H1 (cell line): ENCODE results near the gene TNRC6B. TPM values are rescaled to one million over a fixed set of nuclear protein-coding genes. Genes with fewer than 3 reads are reported as not detected.

ENCODE experiments used
- CTCF ChIA-PET: fragments of 300-600 bp; sonication (Branson Sonifier 250); formaldehyde crosslinking; loops from one replicate; lab custom pipeline; 2021; ENCODE audit not compliant: partially characterized antibody; lab: Charles Lee
- POLR2A ChIA-PET: fragments of 300-600 bp; sonication (Branson Sonifier 250); formaldehyde crosslinking; loops from one replicate; lab custom pipeline; 2021; ENCODE audit warnings: inconsistent platforms; ENCODE audit not compliant: partially characterized antibody; lab: Charles Lee
- DNase-seq, 2 experiments: peaks; one replicate each; pipeline versions ENCODE4 v3.0.0 to v3.0.0-alpha.2; 2010 to 2022; ENCODE audit warnings: low spot score in 2 of 2, low read depth in 1 of 2, mixed read lengths in 1 of 2
- FAIRE-seq: peaks from 2 replicates; lab custom pipeline; 2011; peaks lifted over from hg19 to GRCh38; lab: Jason Lieb, UNC
- H2AFZ ChIP-seq: 2 replicates; pipeline ENCODE4 v1.8.1; 2012; ENCODE audit warnings: low read length, inconsistent platforms
- H2AK5ac ChIP-seq: 2 replicates; pipeline ENCODE4 v1.6.1; 2013; ENCODE audit warnings: low read depth, low read length
- H2BK120ac ChIP-seq: replicated peaks from 2 replicates; pipeline ENCODE3; 2013; ENCODE audit warnings: low read depth, low read length, inconsistent platforms
- H2BK12ac ChIP-seq: 2 replicates; pipeline ENCODE4 v1.6.1; 2013; ENCODE audit warnings: low read depth, low read length
- H2BK15ac ChIP-seq: 2 replicates; pipeline ENCODE4 v1.6.1; 2013; ENCODE audit warnings: low read length
- H2BK20ac ChIP-seq: 2 replicates; pipeline ENCODE4 v1.6.1; 2013; ENCODE audit warnings: low read length
- H2BK5ac ChIP-seq: 2 replicates; pipeline ENCODE4 v1.6.1; 2013; ENCODE audit warnings: low read depth, low read length
- H3K14ac ChIP-seq: 2 replicates; pipeline ENCODE4 v1.6.1; 2013; ENCODE audit warnings: inconsistent platforms; ENCODE audit not compliant: insufficient read length
- H3K18ac ChIP-seq: 2 replicates; pipeline ENCODE4 v1.6.1; 2013; ENCODE audit warnings: low read length; ENCODE audit errors: extremely low read depth
- H3K23ac ChIP-seq: 2 replicates; pipeline ENCODE4 v1.6.1; 2013; ENCODE audit warnings: inconsistent platforms; ENCODE audit not compliant: insufficient read length
- H3K23me2 ChIP-seq: 2 replicates; pipeline ENCODE4 v1.6.1; 2013; ENCODE audit warnings: low read depth, low read length
- H3K27ac ChIP-seq: 2 replicates; pipeline ENCODE4 v1.6.1; 2011; ENCODE audit warnings: low read depth, low read length, inconsistent platforms
- H3K27me3 ChIP-seq, 4 experiments: replicated peaks in 1 of 4; 1 replicate in 1 of 4; 2 replicates in 3 of 4; pipeline versions ENCODE4 v1.6.1 to v1.8.1; 2011 to 2013; ENCODE audit warnings: low read length in 3 of 4, mild to moderate bottlenecking in 3 of 4, inconsistent platforms in 2 of 4, mixed read lengths in 2 of 4, moderate library complexity in 1 of 4; ENCODE audit not compliant: control insufficient read depth in 3 of 4, insufficient read depth in 3 of 4; ENCODE audit errors: extremely low read depth in 1 of 4
- H3K36me3 ChIP-seq, 4 experiments: 2 replicates each; pipeline versions ENCODE4 v1.6.1 to v1.8.1; 2011 to 2013; ENCODE audit warnings: mild to moderate bottlenecking in 4 of 4, low read length in 3 of 4, moderate library complexity in 2 of 4, control low read depth in 1 of 4, inconsistent platforms in 1 of 4; ENCODE audit not compliant: insufficient read depth in 4 of 4, control insufficient read depth in 2 of 4
- H3K4ac ChIP-seq: replicated peaks from 2 replicates; pipeline ENCODE3; 2013; ENCODE audit warnings: low read length, low read depth, mixed read lengths, inconsistent platforms; ENCODE audit not compliant: insufficient read length
- H3K4me1 ChIP-seq, 4 experiments: replicated peaks in 1 of 4; 1 replicate in 1 of 4; 2 replicates in 3 of 4; pipeline versions ENCODE4 v1.6.1 to v1.8.1; 2011 to 2013; ENCODE audit warnings: low read length in 3 of 4, inconsistent platforms in 2 of 4, mixed read lengths in 1 of 4; ENCODE audit not compliant: insufficient read depth in 4 of 4, control insufficient read depth in 3 of 4
- H3K4me2 ChIP-seq, 2 experiments: 2 replicates each; pipeline versions ENCODE4 v1.6.1 to v1.8.1; 2011 to 2013; ENCODE audit warnings: low read depth in 2 of 2, low read length in 2 of 2, control low read depth in 1 of 2, inconsistent platforms in 1 of 2, mild to moderate bottlenecking in 1 of 2; ENCODE audit not compliant: insufficient read depth in 1 of 2
- H3K4me3 ChIP-seq, 4 experiments: fragments of 200-600, 300-600 bp in 1 of 4; sonication (generic), shearing (Covaris generic), sonication (Bioruptor Twin) in 1 of 4; 2 replicates each; pipeline versions ENCODE4 v1.5.1 to v1.8.1; 2011 to 2016; ENCODE audit warnings: low read length in 4 of 4, low read depth in 3 of 4, control low read depth in 2 of 4, inconsistent platforms in 2 of 4, mild to moderate bottlenecking in 2 of 4, mixed read lengths in 1 of 4, moderate library complexity in 1 of 4; ENCODE audit not compliant: insufficient read depth in 2 of 4; ENCODE audit errors: extremely low read depth in 1 of 4
- H3K56ac ChIP-seq: replicated peaks from 2 replicates; pipeline ENCODE3; 2013; ENCODE audit warnings: low read depth, mild to moderate bottlenecking, mixed read lengths, low read length, inconsistent platforms; ENCODE audit not compliant: insufficient read length
- H3K79me1 ChIP-seq: 2 replicates; pipeline ENCODE4 v1.6.1; 2013; ENCODE audit warnings: low read depth, low read length, control low read depth
- H3K79me2 ChIP-seq, 2 experiments: 2 replicates each; pipeline versions ENCODE4 v1.6.1 to v1.8.1; 2012 to 2013; ENCODE audit warnings: low read length in 2 of 2, mild to moderate bottlenecking in 2 of 2, inconsistent platforms in 1 of 2; ENCODE audit not compliant: insufficient read depth in 2 of 2, control insufficient read depth in 1 of 2
- H3K9ac ChIP-seq, 4 experiments: replicated peaks in 1 of 4; 1 replicate in 1 of 4; 2 replicates in 3 of 4; pipeline versions ENCODE4 v1.6.1 to v1.8.1; 2011 to 2013; ENCODE audit warnings: low read depth in 3 of 4, low read length in 3 of 4, control low read depth in 2 of 4, mild to moderate bottlenecking in 2 of 4, moderate library complexity in 2 of 4, inconsistent platforms in 1 of 4; ENCODE audit errors: extremely low read depth in 1 of 4
- H3K9me3 ChIP-seq, 2 experiments: 2 replicates each; pipeline versions ENCODE4 v1.6.1 to v1.8.1; 2012 to 2013; ENCODE audit warnings: mild to moderate bottlenecking in 2 of 2, moderate library complexity in 2 of 2, control low read depth in 1 of 2, inconsistent platforms in 1 of 2, low read depth in 1 of 2, low read length in 1 of 2, mixed read lengths in 1 of 2; ENCODE audit not compliant: insufficient read depth in 2 of 2
- H4K20me1 ChIP-seq, 2 experiments: replicated peaks in 1 of 2; 2 replicates each; pipeline versions ENCODE3 to v1.8.1; 2011 to 2013; ENCODE audit warnings: inconsistent platforms in 2 of 2, low read length in 2 of 2, mild to moderate bottlenecking in 1 of 2; ENCODE audit not compliant: insufficient read depth in 2 of 2, control insufficient read depth in 1 of 2
- H4K5ac ChIP-seq: 2 replicates; pipeline ENCODE4 v1.6.1; 2013; ENCODE audit warnings: low read length, low read depth, mixed read lengths, inconsistent platforms; ENCODE audit not compliant: insufficient read length
- H4K8ac ChIP-seq: 2 replicates; pipeline ENCODE4 v1.8.0; 2013; ENCODE audit warnings: mild to moderate bottlenecking, moderate library complexity, low read length, inconsistent platforms; ENCODE audit not compliant: insufficient read depth; ENCODE audit errors: extremely low read depth
- H4K91ac ChIP-seq: replicated peaks from 2 replicates; pipeline ENCODE3; 2013; ENCODE audit warnings: low read length, mixed read lengths, inconsistent platforms; ENCODE audit not compliant: insufficient read length
- BRCA1 ChIP-seq: IDR thresholded peaks from 2 replicates; pipeline ENCODE4 v1.6.1; 2012; ENCODE audit warnings: low read depth, low read length, improper control_type of control experiment
- EP300 ChIP-seq, 2 experiments: IDR thresholded peaks; 1 replicate in 1 of 2; 2 replicates in 1 of 2; pipeline ENCODE4 v1.6.1; 2011 to 2012; ENCODE audit warnings: low read depth in 2 of 2, low read length in 2 of 2, mild to moderate bottlenecking in 2 of 2, borderline replicate concordance in 1 of 2, inconsistent platforms in 1 of 2, moderate library complexity in 1 of 2
- GABPA ChIP-seq: IDR thresholded peaks from 2 replicates; pipeline ENCODE4 v1.6.1; 2011; ENCODE audit warnings: mild to moderate bottlenecking, low read length, moderate library complexity, borderline replicate concordance; ENCODE audit not compliant: insufficient read depth
- NRF1 ChIP-seq: IDR thresholded peaks from 2 replicates; pipeline ENCODE4 v1.6.1; 2011; ENCODE audit warnings: mild to moderate bottlenecking, low read depth, low read length, improper control_type of control experiment
- POLR2A ChIP-seq, 2 experiments: IDR thresholded peaks; 1 replicate in 1 of 2; 2 replicates in 1 of 2; pipeline ENCODE4 v1.6.1; 2011; ENCODE audit warnings: low read depth in 2 of 2, low read length in 2 of 2, mild to moderate bottlenecking in 2 of 2; ENCODE audit errors: control extremely low read depth in 1 of 2
- SAP30 ChIP-seq: fragments of 300-600 bp; sonication (generic); IDR thresholded peaks from 2 replicates; pipeline ENCODE4 v1.7.1; 2012; ENCODE audit warnings: low read length, moderate library complexity, mild to moderate bottlenecking, inconsistent platforms; ENCODE audit not compliant: insufficient read depth, insufficient replicate concordance
- SIRT6 ChIP-seq: IDR thresholded peaks from one replicate; pipeline ENCODE4 v1.7.1; 2012; ENCODE audit warnings: low read length, inconsistent platforms
- SIX5 ChIP-seq: IDR thresholded peaks from 2 replicates; pipeline ENCODE4 v1.6.1; 2011; ENCODE audit warnings: mild to moderate bottlenecking, low read depth, low read length
- SP1 ChIP-seq: IDR thresholded peaks from 2 replicates; pipeline ENCODE4 v1.6.1; 2011; ENCODE audit warnings: low read depth, low read length
- SUZ12 ChIP-seq: fragments of 200-600 bp; sonication (generic); IDR thresholded peaks from 2 replicates; pipeline ENCODE4 v1.6.1; 2012; ENCODE audit warnings: mild to moderate bottlenecking, inconsistent platforms, low read length, moderate library complexity, mixed read lengths
- TBP ChIP-seq: IDR thresholded peaks from 2 replicates; pipeline ENCODE4 v1.6.1; 2011; ENCODE audit warnings: low read depth, low read length, improper control_type of control experiment
- TEAD4 ChIP-seq: IDR thresholded peaks from 2 replicates; pipeline ENCODE4 v1.6.1; 2012; ENCODE audit warnings: low read depth, low read length, inconsistent platforms, mixed read lengths
- YY1 ChIP-seq: IDR thresholded peaks from 2 replicates; pipeline ENCODE4 v1.6.1; 2011; ENCODE audit warnings: low read depth, mild to moderate bottlenecking, low read length
- WGBS, 2 experiments: shearing (Covaris generic) in 1 of 2; methylation state at CpG; one replicate each; pipeline versions ENCODE4 v1.1.6 to v1.1.7; 2013 to 2015; ENCODE audit warnings: low lambda C conversion rate in 2 of 2, mixed read lengths in 2 of 2, inconsistent platforms in 1 of 2, low coverage in 1 of 2, missing lambda C conversion rate in 1 of 2; ENCODE audit not compliant: insufficient replicate concordance in 2 of 2, insufficient coverage in 1 of 2, insufficient read length in 1 of 2; ENCODE audit errors: extremely low coverage in 1 of 2, missing lambda C conversion rate in 1 of 2; 5-methylcytosine and 5-hydroxymethylcytosine counted together
- polyA plus RNA-seq, 7 experiments: library from polyadenylated mRNA; depleted of rRNA in 3 of 7; stranded (reverse) in 5 of 7; unstranded in 2 of 7; fragments of >200 nt in 5 of 7; fragments of 200-250 nt in 2 of 7; gene quantifications; 1 replicate in 5 of 7; 2 replicates in 1 of 7; 4 replicates in 1 of 7; pipeline versions ENCODE4 v1.2.1 to v1.2.3, GENCODE V29; 2011 to 2013; ENCODE audit warnings: missing spikeins in 2 of 7, mixed read lengths in 2 of 7
- total RNA-seq: library from RNA; stranded (reverse); fragmentation: NEBNext Ultra II Directional; extraction: Animal tissue kit (Norgen Biotek cat#: 25700); gene quantifications from 2 replicates; pipeline ENCODE4 v1.2.1, GENCODE V29; 2021

Gene TNRC6B
- total and polyA plus RNA-seq, 2 of the 8 experiments (the other 6 are each of a cell fraction or from before 2014, with no cell fraction given) = 12.5 to 48.9 TPM

DNA sequence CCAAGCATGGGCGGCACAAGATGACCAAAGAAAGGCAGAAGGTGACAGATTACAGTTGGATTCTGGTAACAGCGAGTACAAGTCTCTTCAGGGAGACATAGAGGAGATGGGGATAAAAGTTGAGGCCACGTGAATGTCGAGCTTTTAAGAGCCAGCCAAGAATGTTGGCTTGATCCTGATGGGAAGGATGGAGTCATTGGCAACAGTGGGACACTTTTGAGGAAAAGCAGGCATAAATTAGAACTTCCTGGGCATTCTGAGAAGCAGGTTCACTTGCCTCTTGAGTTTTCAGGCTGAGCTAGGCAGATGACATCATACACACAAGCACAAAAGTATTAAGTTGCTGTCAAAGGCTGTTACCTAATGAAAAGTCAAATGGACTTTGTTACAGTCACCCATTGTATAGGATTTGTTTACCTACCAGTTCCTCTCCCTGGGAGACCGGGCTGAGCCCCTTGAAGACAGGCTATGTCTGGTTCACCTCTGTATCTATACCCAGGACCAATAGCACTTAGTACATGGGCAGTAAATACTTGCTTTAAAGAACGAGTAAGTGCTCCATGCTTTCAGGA lies 41.1 kb downstream of the TNRC6B start:
- H2AFZ ChIP-seq = no peak overlapping the region
- no peak overlapping the region for H4K5ac ChIP-seq
- H3K18ac ChIP-seq = no peak overlapping the region
- no peak overlapping the region for H4K8ac ChIP-seq
- H3K4ac ChIP-seq = no peak overlapping the region
- H2BK120ac ChIP-seq = no peak overlapping the region
- no peak for TF ChIP-seq SIRT6
- no peak for TF ChIP-seq EP300 (IDR thresholded peaks at IDR 0.05; ENCODE audit: borderline replicate concordance in 1 of 2, low read depth in 2 of 2, low read length in 2 of 2)
- no peak for TF ChIP-seq SUZ12
- no peak for TF ChIP-seq TBP
- TF ChIP-seq YY1 = no peak
- TF ChIP-seq SAP30 = no peak
- TF ChIP-seq SP1 = no peak
- TF ChIP-seq BRCA1 = no peak
- no peak for TF ChIP-seq TEAD4
- TF ChIP-seq NRF1 = no peak
- TF ChIP-seq SIX5 = no peak
- TF ChIP-seq GABPA = no peak
- TF ChIP-seq POLR2A (IDR thresholded peaks at IDR 0.05; ENCODE audit: control extremely low read depth in 1 of 2, low read depth in 2 of 2, low read length in 2 of 2) = no peak
- DNase-seq (no peak), FAIRE-seq (no peak)
- H3K23me2 ChIP-seq = no peaks in the 10 kb centered on the region
- POLR2A ChIA-PET = interaction anchor here (1.1 to 1.5 kb wide), 2 partner anchors 10 to 18 kb away, joined by 3 to 5 read pairs; no protein-coding TSS in a partner anchor
- no peaks in the 10 kb centered on the region for H3K27me3 ChIP-seq
- peaks cover 19% of the 10 kb centered on the region for H3K79me1 ChIP-seq
- 88% methylated on average over 6 of the region's 6 CpGs; no CpG with 5 or more reads in 1 of the 2 experiments for WGBS, 2 experiments
- H2BK5ac ChIP-seq = peak overlapping the region; percentile 62; the same call in 1 of the 2 replicates
- H2BK15ac ChIP-seq = no peak overlapping the region
- H2BK20ac ChIP-seq = no peak overlapping the region
- H3K27ac ChIP-seq = no peak overlapping the region
- H3K14ac ChIP-seq = no peak overlapping the region
- H4K20me1 ChIP-seq = peaks cover 17 to 31% of the 10 kb centered on the region in 2 experiments
- H3K9ac ChIP-seq = no peak overlapping the region
- CTCF ChIA-PET = interaction anchor here (1.4 kb wide), 1 partner anchor 24 kb away, joined by 3 read pairs; no protein-coding TSS in a partner anchor
- no peaks in the 10 kb centered on the region for H3K9me3 ChIP-seq
- peak overlapping the region in 1 of 2 experiments; percentile 42; a peak in 1 of 4 replicates for H3K4me2 ChIP-seq
- H3K36me3 ChIP-seq = no peaks in the 10 kb centered on the region
- H3K4me3 ChIP-seq = no peak overlapping the region
- H3K56ac ChIP-seq = no peak overlapping the region
- H4K91ac ChIP-seq = no peak overlapping the region
- no peak overlapping the region for H3K23ac ChIP-seq
- H3K79me2 ChIP-seq = peaks cover 19 to 100% of the 10 kb centered on the region in 2 experiments
- H2BK12ac ChIP-seq = no peak overlapping the region
- no peak overlapping the region for H2AK5ac ChIP-seq
- H3K4me1 ChIP-seq = peaks cover 16 to 37% (median 22%) of the 10 kb centered on the region in 4 experiments
